Thyroid gland (tissue), 4 donors: ENCODE measurements around the gene TRIM5.

Experiments
- POLR2A ChIP-seq, 2 donors: fragments of 450-650 bp; IDR thresholded peaks; one replicate each; pipeline ENCODE4 v1.6.1; 2017; ENCODE audit warnings: antibody characterized with exemption in 2 of 2, mild to moderate bottlenecking in 2 of 2, moderate library complexity in 1 of 2
- TF ChIP-seq, protein P1 (sequence below), 6 experiments: fragments of 200-600 bp in 3 of 6; fragments of 450-650 bp in 3 of 6; sonication (generic) in 3 of 6; IDR thresholded peaks; one replicate each; pipeline ENCODE4 v1.5.1; 2016 to 2019; ENCODE audit warnings: antibody characterized with exemption in 6 of 6, mild to moderate bottlenecking in 2 of 6, inconsistent platforms in 1 of 6, moderate library complexity in 1 of 6

- TF ChIP-seq, protein P1, sequence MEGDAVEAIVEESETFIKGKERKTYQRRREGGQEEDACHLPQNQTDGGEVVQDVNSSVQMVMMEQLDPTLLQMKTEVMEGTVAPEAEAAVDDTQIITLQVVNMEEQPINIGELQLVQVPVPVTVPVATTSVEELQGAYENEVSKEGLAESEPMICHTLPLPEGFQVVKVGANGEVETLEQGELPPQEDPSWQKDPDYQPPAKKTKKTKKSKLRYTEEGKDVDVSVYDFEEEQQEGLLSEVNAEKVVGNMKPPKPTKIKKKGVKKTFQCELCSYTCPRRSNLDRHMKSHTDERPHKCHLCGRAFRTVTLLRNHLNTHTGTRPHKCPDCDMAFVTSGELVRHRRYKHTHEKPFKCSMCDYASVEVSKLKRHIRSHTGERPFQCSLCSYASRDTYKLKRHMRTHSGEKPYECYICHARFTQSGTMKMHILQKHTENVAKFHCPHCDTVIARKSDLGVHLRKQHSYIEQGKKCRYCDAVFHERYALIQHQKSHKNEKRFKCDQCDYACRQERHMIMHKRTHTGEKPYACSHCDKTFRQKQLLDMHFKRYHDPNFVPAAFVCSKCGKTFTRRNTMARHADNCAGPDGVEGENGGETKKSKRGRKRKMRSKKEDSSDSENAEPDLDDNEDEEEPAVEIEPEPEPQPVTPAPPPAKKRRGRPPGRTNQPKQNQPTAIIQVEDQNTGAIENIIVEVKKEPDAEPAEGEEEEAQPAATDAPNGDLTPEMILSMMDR (IDR thresholded peaks at IDR 0.05), result no peak
- no peak for TF ChIP-seq POLR2A (IDR thresholded peaks at IDR 0.05)
Observed at GRCh38 chr11:5639953-5640352, 44.9 kb downstream of the TRIM5 start.
